Keratinocyte (primary cell): ENCODE measurements around the gene YLPM1. TPM values are rescaled to one million over a fixed set of nuclear protein-coding genes. Genes with fewer than 3 reads are reported as not detected.

Source experiments
- DNase-seq: peaks from one replicate; pipeline ENCODE4 v3.0.0-alpha.2; 2011; ENCODE audit warnings: low read depth, missing footprints, low spot score
- FAIRE-seq: peaks from 2 replicates; lab custom pipeline; 2011; peaks lifted over from hg19 to GRCh38; lab: Jason Lieb, UNC
- H2AFZ ChIP-seq: 2 replicates; pipeline ENCODE4 v1.6.0; 2012; ENCODE audit warnings: low read length, control low read depth, inconsistent platforms; ENCODE audit not compliant: control insufficient read depth
- H3K27ac ChIP-seq: 2 replicates; pipeline ENCODE4 v1.5.1; 2011; ENCODE audit warnings: low read length; ENCODE audit not compliant: control insufficient read depth, insufficient read depth
- H3K27me3 ChIP-seq: 3 replicates; pipeline ENCODE4 v1.6.0; 2011; ENCODE audit warnings: low read length; ENCODE audit not compliant: control insufficient read depth, insufficient read depth; ENCODE audit errors: extremely low read depth
- H3K36me3 ChIP-seq, 2 experiments: 2 replicates in 1 of 2; 3 replicates in 1 of 2; pipeline ENCODE4 v1.5.1; 2011; ENCODE audit warnings: low read length in 2 of 2, mild to moderate bottlenecking in 1 of 2; ENCODE audit not compliant: control insufficient read depth in 2 of 2, insufficient read depth in 2 of 2; ENCODE audit errors: extremely low read depth in 1 of 2
- H3K4me1 ChIP-seq: 3 replicates; pipeline ENCODE4 v1.5.1; 2011; ENCODE audit warnings: low read length; ENCODE audit not compliant: control insufficient read depth, insufficient read depth; ENCODE audit errors: extremely low read depth
- H3K4me2 ChIP-seq: 3 replicates; pipeline ENCODE4 v1.6.0; 2011; ENCODE audit warnings: low read depth, low read length; ENCODE audit not compliant: control insufficient read depth, insufficient read depth; ENCODE audit errors: extremely low read depth
- H3K4me3 ChIP-seq, 3 experiments: fragments of 200-600 bp in 1 of 3; sonication (generic) in 1 of 3; 2 replicates in 2 of 3; 3 replicates in 1 of 3; pipeline ENCODE4 v1.5.1; 2011 to 2016; ENCODE audit warnings: low read length in 3 of 3, mild to moderate bottlenecking in 3 of 3, control low read depth in 2 of 3, inconsistent platforms in 1 of 3, low read depth in 1 of 3, mixed read lengths in 1 of 3, mixed run types in 1 of 3, moderate library complexity in 1 of 3; ENCODE audit not compliant: control insufficient read depth in 2 of 3, insufficient read depth in 2 of 3; ENCODE audit errors: extremely low read depth in 1 of 3
- H3K79me2 ChIP-seq: 2 replicates; pipeline ENCODE4 v1.6.0; 2012; ENCODE audit warnings: low read length; ENCODE audit not compliant: control insufficient read depth, insufficient read depth
- H3K9ac ChIP-seq: 3 replicates; pipeline ENCODE4 v1.6.0; 2011; ENCODE audit warnings: low read length; ENCODE audit not compliant: control insufficient read depth, insufficient read depth; ENCODE audit errors: extremely low read depth
- H3K9me1 ChIP-seq: 3 replicates; pipeline ENCODE4 v1.6.0; 2011; ENCODE audit warnings: low read length; ENCODE audit not compliant: control insufficient read depth, insufficient read depth; ENCODE audit errors: extremely low read depth
- H3K9me3 ChIP-seq: 2 replicates; pipeline ENCODE4 v1.5.1; 2012; ENCODE audit warnings: low read depth, low read length; ENCODE audit not compliant: control insufficient read depth
- H4K20me1 ChIP-seq: 3 replicates; pipeline ENCODE4 v1.6.0; 2011; ENCODE audit warnings: low read length; ENCODE audit not compliant: control insufficient read depth, insufficient read depth; ENCODE audit errors: extremely low read depth
- EZH2 ChIP-seq: IDR thresholded peaks from one replicate; pipeline ENCODE4 v1.6.1; 2012; ENCODE audit warnings: inconsistent platforms, mild to moderate bottlenecking, low read length, moderate library complexity
- dilution Hi-C: fragments of 300-500 bp; cut with MboI; formaldehyde crosslinking; loops from one replicate; pipeline ENCODE4 v1.7.0; 2020; ENCODE audit warnings: low sequenced_read_pairs; ENCODE audit not compliant: extremely low pct_ligation_motif_present
- polyA plus RNA-seq, 5 experiments: library from polyadenylated mRNA; depleted of rRNA in 3 of 5; stranded (reverse) in 3 of 5; stranded (forward) in 1 of 5; unstranded in 1 of 5; fragments of >200 nt; gene quantifications; 1 replicate in 1 of 5; 2 replicates in 3 of 5; 3 replicates in 1 of 5; pipeline versions ENCODE4 v1.2.1 to v1.2.3, GENCODE V29; 2011 to 2012; ENCODE audit warnings: missing spikeins in 2 of 5, low read depth in 1 of 5, low replicate concordance in 1 of 5
- TF ChIP-seq, protein P1 (sequence below), 3 experiments: IDR thresholded peaks in 1 of 3; conservative IDR thresholded peaks in 1 of 3; optimal IDR thresholded peaks in 1 of 3; 2 replicates in 2 of 3; 3 replicates in 1 of 3; pipeline versions ENCODE3 to v1.5.1; 2011; ENCODE audit warnings: low read length in 3 of 3, mild to moderate bottlenecking in 3 of 3, moderate library complexity in 2 of 3, control low read depth in 1 of 3, inconsistent platforms in 1 of 3; ENCODE audit not compliant: insufficient read depth in 2 of 3; ENCODE audit errors: extremely low read depth in 1 of 3

The YLPM1 gene
- polyA plus RNA-seq, 1 donor (not counting 4 experiments of a cell fraction or from before 2014, with no cell fraction given): 10.0 TPM

DNA sequence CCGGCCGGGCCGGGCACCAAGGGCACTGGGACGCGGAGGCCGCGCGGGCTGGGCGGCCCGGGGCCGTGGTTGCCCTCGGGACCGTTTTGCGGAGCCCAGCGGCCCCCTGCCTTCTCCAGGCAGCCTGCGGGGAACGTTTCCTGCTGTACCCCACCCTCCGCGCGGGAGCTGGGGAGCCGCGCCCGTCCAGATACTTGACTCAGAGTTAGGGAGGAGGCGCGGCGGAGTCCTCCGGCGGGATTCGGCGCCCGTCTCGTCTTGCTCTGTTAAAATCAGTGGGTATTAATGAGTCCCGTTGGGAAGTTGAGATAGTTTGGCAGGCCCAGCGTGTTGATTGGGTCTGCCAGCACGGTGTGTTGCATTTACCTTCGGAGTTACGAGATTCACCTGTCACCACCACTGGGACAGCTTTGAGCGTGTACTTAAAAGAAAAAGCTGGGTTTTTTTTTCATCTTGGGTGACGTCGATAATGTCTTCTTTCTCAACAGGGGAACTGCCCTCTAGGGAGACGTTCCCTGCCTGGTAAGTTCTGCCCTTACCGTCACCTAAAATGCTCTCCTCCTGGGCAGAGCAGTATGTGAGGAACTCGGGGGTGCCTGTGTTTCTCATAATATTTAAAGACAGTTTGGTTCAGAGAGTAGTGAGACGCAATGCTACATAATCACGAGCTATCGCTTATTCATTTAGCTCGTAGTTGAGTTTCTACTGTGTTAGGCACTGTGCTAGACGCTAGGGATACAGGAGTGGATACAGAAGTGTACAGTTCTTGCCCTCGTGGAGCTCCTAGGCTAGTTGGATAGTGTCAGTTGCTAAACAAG is 119.2 kb downstream of the YLPM1 start:
- H3K9ac ChIP-seq: peak overlapping the region; percentile 93
- H3K27ac ChIP-seq: peak overlapping the region; percentile 69
- peaks cover 41% of the 10 kb centered on the region for H3K4me1 ChIP-seq
- dilution Hi-C loops: no loop called here
- H3K36me3 ChIP-seq: peaks cover 4 to 20% of the 10 kb centered on the region in 2 experiments
- DNase-seq: no peak
- H3K4me3 ChIP-seq: peak overlapping the region; percentile 68 to 85 (median 69)
- no peaks in the 10 kb centered on the region for H3K27me3 ChIP-seq
- peak overlapping the region; percentile 98 for H3K4me2 ChIP-seq
- peaks cover 54% of the 10 kb centered on the region for H3K79me2 ChIP-seq
- TF ChIP-seq, protein P1, sequence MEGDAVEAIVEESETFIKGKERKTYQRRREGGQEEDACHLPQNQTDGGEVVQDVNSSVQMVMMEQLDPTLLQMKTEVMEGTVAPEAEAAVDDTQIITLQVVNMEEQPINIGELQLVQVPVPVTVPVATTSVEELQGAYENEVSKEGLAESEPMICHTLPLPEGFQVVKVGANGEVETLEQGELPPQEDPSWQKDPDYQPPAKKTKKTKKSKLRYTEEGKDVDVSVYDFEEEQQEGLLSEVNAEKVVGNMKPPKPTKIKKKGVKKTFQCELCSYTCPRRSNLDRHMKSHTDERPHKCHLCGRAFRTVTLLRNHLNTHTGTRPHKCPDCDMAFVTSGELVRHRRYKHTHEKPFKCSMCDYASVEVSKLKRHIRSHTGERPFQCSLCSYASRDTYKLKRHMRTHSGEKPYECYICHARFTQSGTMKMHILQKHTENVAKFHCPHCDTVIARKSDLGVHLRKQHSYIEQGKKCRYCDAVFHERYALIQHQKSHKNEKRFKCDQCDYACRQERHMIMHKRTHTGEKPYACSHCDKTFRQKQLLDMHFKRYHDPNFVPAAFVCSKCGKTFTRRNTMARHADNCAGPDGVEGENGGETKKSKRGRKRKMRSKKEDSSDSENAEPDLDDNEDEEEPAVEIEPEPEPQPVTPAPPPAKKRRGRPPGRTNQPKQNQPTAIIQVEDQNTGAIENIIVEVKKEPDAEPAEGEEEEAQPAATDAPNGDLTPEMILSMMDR (optimal IDR thresholded peaks at IDR 0.05 in 1 of 3, IDR thresholded peaks at IDR 0.05 in 1 of 3, conservative IDR thresholded peaks at IDR 0.05 in 1 of 3; ENCODE audit: extremely low read depth in 1 of 3, insufficient read depth in 2 of 3, low read length in 3 of 3): no peak
- TF ChIP-seq EZH2: no peak
- FAIRE-seq: no peak
- peak overlapping the region; percentile 74 for H2AFZ ChIP-seq
- H4K20me1 ChIP-seq: peaks cover 19% of the 10 kb centered on the region
- peaks cover 5% of the 10 kb centered on the region for H3K9me1 ChIP-seq
- no peaks in the 10 kb centered on the region for H3K9me3 ChIP-seq

Other genes starting within 250 kb of the YLPM1 start
- gene LTBP2, start 151.1 kb upstream of the YLPM1 start, polyA plus RNA-seq: 23.9 to 40.7 TPM (median 26.6 TPM) in 3 replicates
- 31.2 to 40.6 TPM (median 36.7 TPM) in 3 replicates for gene AREL1, start 50.2 kb upstream of the YLPM1 start, polyA plus RNA-seq
- gene FCF1, start 50.2 kb upstream of the YLPM1 start, polyA plus RNA-seq: 49.0 to 86.8 TPM (median 53.5 TPM) in 3 replicates
- not detected in 3 replicates for gene PROX2, start 112.8 kb downstream of the YLPM1 start, polyA plus RNA-seq
- 114 to 151 TPM (median 129 TPM) in 3 replicates for gene DLST, start 118.6 kb downstream of the YLPM1 start, polyA plus RNA-seq
- 0.19 to 1.8 TPM (median 0.69 TPM) in 3 replicates for gene RPS6KL1, start 159.9 kb downstream of the YLPM1 start, polyA plus RNA-seq
- 16.5 to 19.0 TPM (median 17.5 TPM) in 3 replicates for gene PGF, start 192.3 kb downstream of the YLPM1 start, polyA plus RNA-seq
- 112 to 114 TPM (median 113 TPM) in 3 replicates for gene EIF2B2, start 239.6 kb downstream of the YLPM1 start, polyA plus RNA-seq